Gastrocnemius medialis (tissue), 4 donors: ENCODE data around the gene TMCC2. TPM values are rescaled to one million over a fixed set of nuclear protein-coding genes. Genes with fewer than 3 reads are reported as not detected.

ENCODE experiments used
- ATAC-seq, 2 donors: fragments of 150-250 bp; one replicate each; pipeline ENCODE4 v1.9.1; 2016
- DNase-seq, 2 donors: peaks; one replicate each; pipeline ENCODE4 v3.0.0-alpha.2; 2019
- H3K27ac ChIP-seq, 4 donors: fragments of 200-600 bp; sonication (generic); 1 replicate in 1 of 4; 2 replicates in 3 of 4; pipeline ENCODE4 v1.5.1; 2016 to 2018; ENCODE audit warnings: mild to moderate bottlenecking in 2 of 4, moderate library complexity in 1 of 4
- H3K27me3 ChIP-seq, 3 donors: fragments of 200-600 bp; sonication (generic) in 2 of 3; 1 replicate in 1 of 3; 2 replicates in 2 of 3; pipeline versions ENCODE4 v1.5.1 to v1.6.0; 2016 to 2019; ENCODE audit warnings: mild to moderate bottlenecking in 1 of 3, moderate library complexity in 1 of 3
- H3K36me3 ChIP-seq, 2 donors: fragments of 200-600 bp; sonication (generic) in 1 of 2; one replicate each; pipeline ENCODE4 v1.5.1; 2017 to 2018
- H3K4me1 ChIP-seq, 2 donors: fragments of 200-600 bp; sonication (generic) in 1 of 2; one replicate each; pipeline ENCODE4 v1.5.1; 2016 to 2017; ENCODE audit warnings: mild to moderate bottlenecking in 2 of 2
- H3K4me3 ChIP-seq, 4 donors: fragments of 200-600 bp; sonication (generic) in 3 of 4; 1 replicate in 1 of 4; 2 replicates in 3 of 4; pipeline ENCODE4 v1.5.1; 2016 to 2019; ENCODE audit warnings: mild to moderate bottlenecking in 2 of 4
- H3K9me3 ChIP-seq, 3 donors: fragments of 200-600 bp; sonication (generic) in 2 of 3; 1 replicate in 1 of 3; 2 replicates in 2 of 3; pipeline ENCODE4 v1.5.1; 2016 to 2019
- POLR2A ChIP-seq, 2 donors: fragments of 450-650 bp; IDR thresholded peaks; one replicate each; pipeline ENCODE4 v1.6.1; 2017; ENCODE audit warnings: antibody characterized with exemption in 2 of 2, mild to moderate bottlenecking in 2 of 2, moderate library complexity in 2 of 2
- in situ Hi-C, 4 donors: fragments of 200-750 bp; cut with MboI; loops; one replicate each; pipeline versions ENCODE4 v1.15.0 to v1.8.0; 2017; ENCODE audit warnings: low sequenced_read_pairs in 4 of 4
- intact Hi-C: fragments of 100-400 bp; cut with DNase I; formaldehyde crosslinking; loops from one replicate; pipeline ENCODE4 v1.15.1; 2023; ENCODE audit warnings: low total_unique reads
- total RNA-seq, 4 donors: library from RNA; depleted of rRNA; stranded (reverse); fragments of >200 nt; gene quantifications; one replicate each; pipeline versions ENCODE4 v1.1.0 to v1.2.3, GENCODE V29; 2016
- TF ChIP-seq, protein P1 (sequence below), 5 experiments: fragments of 450-650 bp in 3 of 5; fragments of 200-600 bp in 2 of 5; sonication (generic) in 2 of 5; IDR thresholded peaks in 4 of 5; conservative IDR thresholded peaks in 1 of 5; 1 replicate in 4 of 5; 2 replicates in 1 of 5; pipeline ENCODE4 v1.5.1; 2016 to 2019; ENCODE audit warnings: antibody characterized with exemption in 5 of 5, mild to moderate bottlenecking in 3 of 5, moderate library complexity in 3 of 5

Gene TMCC2
- total RNA-seq, 4 donors from 2014 or later, result 1.1 to 7.6 (median 5.6) TPM

DNA sequence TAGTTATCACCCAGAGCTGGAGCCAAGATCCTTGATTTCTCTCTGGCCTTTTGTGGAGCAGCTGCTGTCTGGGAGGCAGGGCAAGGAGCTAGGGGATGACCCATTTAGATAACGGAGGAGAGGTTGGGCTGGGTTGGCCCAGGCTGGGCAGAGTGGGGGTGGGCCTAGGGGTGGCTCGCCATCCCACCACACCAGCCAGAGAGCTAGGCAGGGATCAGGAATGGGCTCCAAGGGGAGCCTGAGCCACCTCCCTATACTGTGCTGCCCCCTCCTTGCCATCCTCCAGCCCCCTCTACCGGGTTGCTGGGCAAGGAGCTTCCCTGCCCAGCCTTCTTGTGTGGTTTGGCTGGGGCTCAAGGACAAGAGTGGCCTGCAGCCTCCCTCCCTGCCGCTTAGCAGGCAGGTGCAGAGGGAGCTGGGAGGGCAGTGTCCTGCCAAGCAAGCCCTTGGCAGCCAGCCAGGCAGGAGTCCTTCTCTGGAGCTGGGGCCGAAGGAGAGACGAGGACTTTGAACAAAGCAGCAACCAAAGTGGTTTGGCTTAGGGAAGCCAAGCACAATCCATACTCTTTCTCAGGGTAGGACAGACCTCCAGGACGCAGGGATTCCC, 89.7 kb downstream of the TMCC2 start:
- in situ Hi-C loops (loop anchor here in 1 of 4 donors (5.0 kb wide), 1 partner anchor 35 kb away; no protein-coding TSS in a partner anchor), intact Hi-C loops (no loop called here)
- Histone ChIP-seq H3K4me3 (peak overlapping the region in 2 of 4 donors; percentile 29 to 33), H3K27ac (peak overlapping the region; percentile 58 to 89 (median 76)), H3K36me3 (no peaks in the 10 kb centered on the region), H3K9me3 (no peaks in the 10 kb centered on the region), H3K4me1 (peaks cover 55 to 67% of the 10 kb centered on the region in 2 donors), H3K27me3 (no peaks in the 10 kb centered on the region)
- TF ChIP-seq, protein P1, sequence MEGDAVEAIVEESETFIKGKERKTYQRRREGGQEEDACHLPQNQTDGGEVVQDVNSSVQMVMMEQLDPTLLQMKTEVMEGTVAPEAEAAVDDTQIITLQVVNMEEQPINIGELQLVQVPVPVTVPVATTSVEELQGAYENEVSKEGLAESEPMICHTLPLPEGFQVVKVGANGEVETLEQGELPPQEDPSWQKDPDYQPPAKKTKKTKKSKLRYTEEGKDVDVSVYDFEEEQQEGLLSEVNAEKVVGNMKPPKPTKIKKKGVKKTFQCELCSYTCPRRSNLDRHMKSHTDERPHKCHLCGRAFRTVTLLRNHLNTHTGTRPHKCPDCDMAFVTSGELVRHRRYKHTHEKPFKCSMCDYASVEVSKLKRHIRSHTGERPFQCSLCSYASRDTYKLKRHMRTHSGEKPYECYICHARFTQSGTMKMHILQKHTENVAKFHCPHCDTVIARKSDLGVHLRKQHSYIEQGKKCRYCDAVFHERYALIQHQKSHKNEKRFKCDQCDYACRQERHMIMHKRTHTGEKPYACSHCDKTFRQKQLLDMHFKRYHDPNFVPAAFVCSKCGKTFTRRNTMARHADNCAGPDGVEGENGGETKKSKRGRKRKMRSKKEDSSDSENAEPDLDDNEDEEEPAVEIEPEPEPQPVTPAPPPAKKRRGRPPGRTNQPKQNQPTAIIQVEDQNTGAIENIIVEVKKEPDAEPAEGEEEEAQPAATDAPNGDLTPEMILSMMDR (IDR thresholded peaks at IDR 0.05 in 4 of 5, conservative IDR thresholded peaks at IDR 0.05 in 1 of 5), result no peak
- no peak for TF ChIP-seq POLR2A (IDR thresholded peaks at IDR 0.05)
- ATAC-seq (peak; percentile 69 to 77), DNase-seq (peak; percentile 83 to 92)

DNA sequence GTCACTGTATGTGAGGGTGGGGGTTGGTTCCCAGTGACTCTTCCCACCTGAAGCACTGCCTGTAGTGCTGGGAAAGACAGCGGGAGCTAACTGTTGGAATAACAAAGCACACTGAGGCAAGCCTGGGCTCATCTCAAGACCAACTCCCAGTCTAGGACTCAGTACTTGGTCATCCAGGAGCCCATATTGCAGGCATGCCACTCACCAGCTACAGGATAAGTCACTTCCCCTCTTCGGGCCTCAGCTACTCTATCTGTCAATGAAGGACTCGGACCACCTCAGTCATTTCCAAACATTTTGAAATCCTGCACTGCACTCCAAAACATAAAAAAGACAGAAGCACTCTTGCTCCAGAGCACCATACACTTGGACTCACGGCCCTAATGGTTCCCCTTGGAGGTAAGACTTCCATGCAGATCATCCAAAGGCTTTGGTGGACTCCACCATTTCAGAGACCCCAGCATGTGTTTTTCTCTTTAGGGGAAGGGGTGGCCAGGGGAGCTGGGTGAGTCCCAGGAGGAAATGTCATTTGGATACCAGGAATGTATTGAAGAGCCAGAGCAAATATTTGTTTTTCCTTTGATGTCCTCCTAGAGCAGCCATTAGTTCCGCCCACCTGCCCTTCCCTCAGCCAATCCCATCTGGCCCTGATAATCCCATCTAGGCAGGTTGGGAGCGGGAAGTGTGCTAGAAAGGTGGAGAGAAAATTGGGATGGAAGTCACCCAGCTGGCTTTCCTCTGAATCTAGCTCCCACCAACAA, 90.7 kb downstream of the TMCC2 start:
- H3K9me3 ChIP-seq, result no peaks in the 10 kb centered on the region
- peaks cover 53 to 63% of the 10 kb centered on the region in 2 donors for H3K4me1 ChIP-seq
- in situ Hi-C loops, result loop anchor here in 1 of 4 donors (5.0 kb wide), 1 partner anchor 36 kb away; no protein-coding TSS in a partner anchor
- ATAC-seq, result no peak
- DNase-seq, result no peak
- intact Hi-C loops, result no loop called here
- no peak overlapping the region for H3K4me3 ChIP-seq
- H3K27me3 ChIP-seq, result no peaks in the 10 kb centered on the region
- peak overlapping the region in 3 of 4 donors; percentile 67 to 89 (median 84) for H3K27ac ChIP-seq
- H3K36me3 ChIP-seq, result no peaks in the 10 kb centered on the region
- TF ChIP-seq, protein P1 (IDR thresholded peaks at IDR 0.05 in 4 of 5, conservative IDR thresholded peaks at IDR 0.05 in 1 of 5), result no peak
- TF ChIP-seq POLR2A (IDR thresholded peaks at IDR 0.05), result no peak

- Histone ChIP-seq H3K27me3 (no peaks in the 10 kb centered on the region), H3K9me3 (no peaks in the 10 kb centered on the region), H3K36me3 (no peaks in the 10 kb centered on the region), H3K27ac (peak overlapping the region in 1 of 4 donors; percentile 32), H3K4me3 (no peak overlapping the region), H3K4me1 (peaks cover 47 to 54% of the 10 kb centered on the region in 2 donors)
- intact Hi-C loops (no loop called here), in situ Hi-C loops (loop anchor here in 2 of 4 donors (5.0 kb wide), 2 partner anchors 37 to 42 kb away; no protein-coding TSS in a partner anchor)
- DNase-seq (peak; percentile 35 to 78), ATAC-seq (peak; percentile 27 to 38)
- TF ChIP-seq POLR2A (IDR thresholded peaks at IDR 0.05), result no peak
- TF ChIP-seq, protein P1 (IDR thresholded peaks at IDR 0.05 in 4 of 5, conservative IDR thresholded peaks at IDR 0.05 in 1 of 5), result no peak
These were observed 91.6 kb downstream of the TMCC2 start for GRCh38 chr1:205319081-205320018.

- H3K4me1 ChIP-seq, result peaks cover 41 to 45% of the 10 kb centered on the region in 2 donors
- in situ Hi-C loops, result loop anchor here in 1 of 4 donors (5.0 kb wide), 1 partner anchor 44 kb away; no protein-coding TSS in a partner anchor
- no peaks in the 10 kb centered on the region for H3K9me3 ChIP-seq
- ATAC-seq (peak; percentile 76 to 84), DNase-seq (peak; percentile 83 to 89)
- intact Hi-C loops, result no loop called here
- TF ChIP-seq POLR2A (IDR thresholded peaks at IDR 0.05), result peak; percentile 64 to 87
- TF ChIP-seq, protein P1 (IDR thresholded peaks at IDR 0.05 in 4 of 5, conservative IDR thresholded peaks at IDR 0.05 in 1 of 5), result peak in 3 of 5 experiments; percentile 10 to 47 (median 28)
- H3K4me3 ChIP-seq, result peak within 1 kb of the TSS; percentile 77 to 98 (median 92)
- peak within 1 kb of the TSS; percentile 80 to 93 (median 88) for H3K27ac ChIP-seq
- H3K36me3 ChIP-seq, result no peaks in the 10 kb centered on the region
- no peaks in the 10 kb centered on the region for H3K27me3 ChIP-seq
These were observed 93.6 kb downstream of the TMCC2 start, which contains the start of gene NUAK2 for GRCh38 chr1:205321162-205321958. NUAK2 (minus strand) TSS chr1:205321745; CDS start chr1:205321628, 117 bp downstream.
